ENCODE measurements around the gene OR2V2.

DNA sequence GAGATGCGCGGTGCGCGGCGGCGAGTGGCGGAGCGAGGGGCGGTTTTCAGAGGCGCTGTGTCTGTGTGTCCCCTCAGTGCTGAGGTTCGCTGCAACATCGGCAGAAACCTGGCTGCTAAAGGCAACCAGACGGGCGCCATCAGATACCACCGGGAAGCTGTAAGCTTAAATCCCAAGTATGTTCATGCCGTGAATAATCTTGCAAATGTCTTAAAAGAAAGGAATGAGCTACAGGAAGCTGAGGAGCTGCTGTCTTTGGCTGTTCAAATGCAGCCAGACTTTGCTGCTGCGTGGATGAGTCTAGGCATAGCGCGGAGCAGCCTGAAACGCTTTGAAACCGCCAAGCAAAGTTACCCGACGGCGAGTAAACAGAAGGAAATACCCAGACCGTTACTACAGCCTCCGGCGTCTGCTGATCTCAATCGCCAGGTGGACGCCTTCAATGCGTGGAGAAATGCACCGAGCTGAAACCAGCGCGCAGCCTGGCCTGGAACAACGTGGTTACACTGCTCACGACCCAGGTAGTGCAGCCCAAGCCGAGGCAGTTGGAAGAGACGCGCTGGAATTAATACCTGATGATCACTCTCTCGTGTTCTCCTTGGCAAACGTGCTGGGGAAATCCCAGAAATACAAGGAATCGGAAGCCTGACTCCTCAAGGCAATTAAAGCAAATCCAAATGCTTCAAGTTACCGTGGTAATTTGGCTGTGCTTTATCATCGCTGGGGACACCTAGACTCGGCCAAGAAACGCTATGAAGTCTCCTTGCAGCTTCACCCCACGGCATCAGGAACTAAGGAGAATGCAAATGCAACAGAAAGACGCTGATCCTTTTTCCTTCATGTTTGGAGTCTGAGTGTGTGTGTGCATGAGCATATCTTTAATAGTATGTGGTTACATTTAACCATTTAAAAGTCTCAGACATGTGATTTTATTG lies 32.3 kb upstream of the OR2V2 start:
- TF ChIP-seq, protein P1, sequence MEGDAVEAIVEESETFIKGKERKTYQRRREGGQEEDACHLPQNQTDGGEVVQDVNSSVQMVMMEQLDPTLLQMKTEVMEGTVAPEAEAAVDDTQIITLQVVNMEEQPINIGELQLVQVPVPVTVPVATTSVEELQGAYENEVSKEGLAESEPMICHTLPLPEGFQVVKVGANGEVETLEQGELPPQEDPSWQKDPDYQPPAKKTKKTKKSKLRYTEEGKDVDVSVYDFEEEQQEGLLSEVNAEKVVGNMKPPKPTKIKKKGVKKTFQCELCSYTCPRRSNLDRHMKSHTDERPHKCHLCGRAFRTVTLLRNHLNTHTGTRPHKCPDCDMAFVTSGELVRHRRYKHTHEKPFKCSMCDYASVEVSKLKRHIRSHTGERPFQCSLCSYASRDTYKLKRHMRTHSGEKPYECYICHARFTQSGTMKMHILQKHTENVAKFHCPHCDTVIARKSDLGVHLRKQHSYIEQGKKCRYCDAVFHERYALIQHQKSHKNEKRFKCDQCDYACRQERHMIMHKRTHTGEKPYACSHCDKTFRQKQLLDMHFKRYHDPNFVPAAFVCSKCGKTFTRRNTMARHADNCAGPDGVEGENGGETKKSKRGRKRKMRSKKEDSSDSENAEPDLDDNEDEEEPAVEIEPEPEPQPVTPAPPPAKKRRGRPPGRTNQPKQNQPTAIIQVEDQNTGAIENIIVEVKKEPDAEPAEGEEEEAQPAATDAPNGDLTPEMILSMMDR (IDR thresholded peaks at IDR 0.05), result no peak
- no peak for TF ChIP-seq POLR2A (IDR thresholded peaks at IDR 0.05)
